ENCODE results near the gene CFAP97D2.

- no peak for TF ChIP-seq TP53 (CRISPR knock-in tag; IDR thresholded peaks at IDR 0.05)
- TF ChIP-seq JUN (CRISPR knock-in tag; IDR thresholded peaks at IDR 0.05), result no peak
- no peak for TF ChIP-seq SMAD4 (CRISPR knock-in tag; IDR thresholded peaks at IDR 0.05)
- no peak for TF ChIP-seq CTCF (IDR thresholded peaks at IDR 0.05)
- no peak for TF ChIP-seq E2F1 (CRISPR knock-in tag; IDR thresholded peaks at IDR 0.05)
- TF ChIP-seq ZNF512 (CRISPR knock-in tag; IDR thresholded peaks at IDR 0.05; ENCODE audit: borderline replicate concordance), result no peak
- no peak for TF ChIP-seq MAX (CRISPR knock-in tag; IDR thresholded peaks at IDR 0.05)
- TF ChIP-seq IRF1 (CRISPR knock-in tag; IDR thresholded peaks at IDR 0.05), result no peak
- TF ChIP-seq STAT6 (CRISPR knock-in tag; conservative IDR thresholded peaks at IDR 0.05; ENCODE audit: low read depth), result no peak
- TF ChIP-seq ARID4B (CRISPR knock-in tag; IDR thresholded peaks at IDR 0.05; ENCODE audit: borderline replicate concordance), result no peak
These were observed 27.3 kb upstream of the CFAP97D2 start for GRCh38 chr13:114151565-114152284.

Data from WTC11 (cell line).